ENCODE data around the gene GTPBP10.

The GTPBP10 gene

DNA sequence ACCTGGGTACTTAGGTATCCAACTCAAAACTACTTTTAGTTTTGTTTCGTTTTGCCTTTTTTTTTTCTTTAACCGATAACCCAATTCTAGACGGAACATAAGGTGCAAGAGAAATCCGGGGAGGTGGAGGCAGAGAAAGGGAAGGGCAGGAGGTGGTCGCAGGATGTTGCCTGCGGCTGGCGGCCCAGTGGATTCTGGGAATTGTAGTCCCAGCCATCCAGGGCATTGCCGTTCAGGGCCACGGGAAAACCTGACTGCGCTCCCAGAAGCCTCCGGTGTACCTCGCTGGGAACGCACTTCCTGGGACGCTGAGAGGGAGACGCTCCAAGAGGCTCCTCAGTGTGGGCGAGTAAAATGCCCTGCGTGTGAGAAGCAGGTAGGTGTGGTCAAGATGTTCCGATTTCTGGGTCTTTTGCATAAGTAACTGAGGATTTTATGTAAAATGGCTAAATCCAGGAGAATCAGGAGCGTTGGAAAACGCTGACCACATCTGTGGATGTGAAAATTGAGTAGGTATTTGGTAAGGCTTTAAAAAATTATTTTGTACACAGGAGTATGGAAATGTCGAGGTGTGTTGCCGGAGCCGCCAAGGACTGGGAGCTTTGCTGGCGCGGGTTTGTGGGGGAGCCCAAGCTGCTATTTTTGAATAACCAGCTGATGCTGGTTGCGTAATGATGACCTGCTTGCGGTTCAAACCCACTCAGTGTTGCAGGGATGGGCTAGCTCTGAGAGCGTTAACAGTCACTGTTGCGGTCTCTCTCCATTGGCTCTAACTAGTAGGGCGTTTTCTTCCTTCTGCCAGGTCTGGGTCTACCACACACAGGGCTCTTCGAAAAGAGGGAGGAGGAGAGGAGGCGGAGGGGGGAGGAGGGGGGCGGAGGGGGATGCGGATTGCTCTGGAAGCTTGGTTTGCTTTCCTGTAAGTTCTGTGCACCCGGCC, 56.9 kb downstream of the GTPBP10 start, which contains the start of gene CLDN12:
TSS of gene CLDN12 (plus strand) at position 288 of the 940 bp plus-strand sequence. CDS start 9,216 bp downstream, outside the sequence.
- Histone ChIP-seq H3K9me3 (ENCODE audit: control insufficient read depth, low read length) (no peaks in the 10 kb centered on the region), H3K9ac (no peak within 1 kb of the TSS), H3K79me2 (no peaks in the 10 kb centered on the region), H2AFZ (peak within 1 kb of the TSS; percentile 94), H3K27me3 (ENCODE audit: control insufficient read depth, insufficient read depth, low read length) (no peaks in the 10 kb centered on the region), H3K27ac (peak within 1 kb of the TSS; percentile 95), H3K4me3 (ENCODE audit: low read depth, low read length) (peak within 1 kb of the TSS; percentile 81), H3K4me2 (ENCODE audit: low read length) (peak within 1 kb of the TSS; percentile 87), H3K4me1 (no peaks in the 10 kb centered on the region), H3K36me3 (ENCODE audit: control insufficient read depth, insufficient read depth, low read length) (no peaks in the 10 kb centered on the region)
- TF ChIP-seq, protein P1, sequence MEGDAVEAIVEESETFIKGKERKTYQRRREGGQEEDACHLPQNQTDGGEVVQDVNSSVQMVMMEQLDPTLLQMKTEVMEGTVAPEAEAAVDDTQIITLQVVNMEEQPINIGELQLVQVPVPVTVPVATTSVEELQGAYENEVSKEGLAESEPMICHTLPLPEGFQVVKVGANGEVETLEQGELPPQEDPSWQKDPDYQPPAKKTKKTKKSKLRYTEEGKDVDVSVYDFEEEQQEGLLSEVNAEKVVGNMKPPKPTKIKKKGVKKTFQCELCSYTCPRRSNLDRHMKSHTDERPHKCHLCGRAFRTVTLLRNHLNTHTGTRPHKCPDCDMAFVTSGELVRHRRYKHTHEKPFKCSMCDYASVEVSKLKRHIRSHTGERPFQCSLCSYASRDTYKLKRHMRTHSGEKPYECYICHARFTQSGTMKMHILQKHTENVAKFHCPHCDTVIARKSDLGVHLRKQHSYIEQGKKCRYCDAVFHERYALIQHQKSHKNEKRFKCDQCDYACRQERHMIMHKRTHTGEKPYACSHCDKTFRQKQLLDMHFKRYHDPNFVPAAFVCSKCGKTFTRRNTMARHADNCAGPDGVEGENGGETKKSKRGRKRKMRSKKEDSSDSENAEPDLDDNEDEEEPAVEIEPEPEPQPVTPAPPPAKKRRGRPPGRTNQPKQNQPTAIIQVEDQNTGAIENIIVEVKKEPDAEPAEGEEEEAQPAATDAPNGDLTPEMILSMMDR (IDR thresholded peaks at IDR 0.05): peak; percentile 7

DNA sequence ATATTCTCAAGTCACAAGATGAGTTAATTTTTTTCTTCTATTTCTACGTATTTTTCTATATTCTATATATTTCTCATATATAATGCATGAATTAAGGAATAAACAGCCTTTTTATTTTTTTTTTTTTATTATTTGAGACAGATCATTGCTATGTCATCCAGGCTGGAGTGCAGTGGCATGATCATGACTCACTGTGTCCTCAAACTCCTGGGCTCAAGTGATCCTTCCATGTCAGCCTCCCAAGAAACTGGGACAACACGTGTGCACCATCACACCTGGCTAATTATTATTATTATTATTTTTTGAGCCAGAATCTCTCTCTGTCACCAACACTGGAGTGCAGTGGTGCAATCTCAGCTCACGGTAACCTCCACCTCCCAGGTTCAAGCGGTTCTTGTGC, 58.3 kb downstream of the GTPBP10 start:
- Histone ChIP-seq H3K9me3 (ENCODE audit: control insufficient read depth, low read length) (no peaks in the 10 kb centered on the region), H2AFZ (no peak overlapping the region), H3K4me2 (ENCODE audit: low read length) (no peak overlapping the region), H3K79me2 (no peaks in the 10 kb centered on the region), H3K4me3 (ENCODE audit: low read depth, low read length) (no peak overlapping the region), H3K36me3 (ENCODE audit: control insufficient read depth, insufficient read depth, low read length) (no peaks in the 10 kb centered on the region), H3K4me1 (no peaks in the 10 kb centered on the region), H3K27ac (no peak overlapping the region), H3K9ac (no peak overlapping the region), H3K27me3 (ENCODE audit: control insufficient read depth, insufficient read depth, low read length) (no peaks in the 10 kb centered on the region)
- TF ChIP-seq, protein P1 (IDR thresholded peaks at IDR 0.05): no peak

DNA sequence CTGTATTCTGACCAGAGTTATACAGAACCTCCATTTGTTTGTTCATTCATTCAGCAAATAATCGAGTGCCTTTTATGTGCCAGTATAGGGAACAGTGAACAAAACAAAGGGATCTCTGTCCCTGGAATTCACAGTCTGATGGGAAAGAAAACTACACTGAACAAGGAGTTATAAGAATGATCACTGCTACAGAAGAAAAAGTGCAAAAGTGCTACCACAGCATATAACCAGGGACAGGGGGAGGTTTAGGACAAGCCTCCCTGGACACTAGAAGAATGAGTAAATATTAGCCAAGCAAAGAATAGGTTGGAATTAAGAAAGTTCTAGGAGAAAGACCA, 60.9 kb downstream of the GTPBP10 start:
- Histone ChIP-seq H3K4me1 (no peaks in the 10 kb centered on the region), H3K4me2 (ENCODE audit: low read length) (no peak overlapping the region), H3K9me3 (ENCODE audit: control insufficient read depth, low read length) (no peaks in the 10 kb centered on the region), H3K27ac (no peak overlapping the region), H3K9ac (no peak overlapping the region), H3K79me2 (no peaks in the 10 kb centered on the region), H3K36me3 (ENCODE audit: control insufficient read depth, insufficient read depth, low read length) (no peaks in the 10 kb centered on the region), H3K27me3 (ENCODE audit: control insufficient read depth, insufficient read depth, low read length) (no peaks in the 10 kb centered on the region), H2AFZ (no peak overlapping the region), H3K4me3 (ENCODE audit: low read depth, low read length) (no peak overlapping the region)
- TF ChIP-seq, protein P1 (IDR thresholded peaks at IDR 0.05): no peak

DNA sequence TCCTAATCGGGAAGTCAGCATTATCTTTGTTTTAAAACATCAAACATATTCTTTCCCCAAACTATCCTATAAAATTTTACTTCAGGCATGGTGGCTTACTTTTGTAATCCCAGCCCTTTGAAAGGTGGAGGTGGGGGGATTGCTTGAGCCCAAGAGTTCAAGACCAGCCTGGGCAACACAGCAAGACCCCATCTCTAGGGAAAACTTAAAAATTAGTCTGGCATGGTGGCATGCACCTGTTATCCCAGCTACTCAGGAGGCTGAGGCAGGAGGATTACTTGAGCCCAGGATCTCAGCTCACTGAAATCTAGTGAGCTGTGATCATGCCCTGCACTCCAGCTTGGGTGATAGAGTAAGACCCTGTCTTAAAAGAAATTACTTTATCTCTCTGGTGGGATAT, 61.6 kb downstream of the GTPBP10 start:
- H3K4me1 ChIP-seq: no peaks in the 10 kb centered on the region

More for the DNA sequence above, 61.6 kb downstream of the GTPBP10 start:
- H2AFZ ChIP-seq: no peak overlapping the region
- no peaks in the 10 kb centered on the region for H3K9me3 ChIP-seq (ENCODE audit: control insufficient read depth, low read length)
- TF ChIP-seq, protein P1 (IDR thresholded peaks at IDR 0.05): no peak
- no peak overlapping the region for H3K4me3 ChIP-seq (ENCODE audit: low read depth, low read length)
- H3K79me2 ChIP-seq: no peaks in the 10 kb centered on the region
- no peak overlapping the region for H3K27ac ChIP-seq
- no peaks in the 10 kb centered on the region for H3K36me3 ChIP-seq (ENCODE audit: control insufficient read depth, insufficient read depth, low read length)
- H3K9ac ChIP-seq: no peak overlapping the region
- H3K27me3 ChIP-seq (ENCODE audit: control insufficient read depth, insufficient read depth, low read length): no peaks in the 10 kb centered on the region
- H3K4me2 ChIP-seq (ENCODE audit: low read length): no peak overlapping the region
